ENCODE results near the gene MRC2. TPM values are rescaled to one million over a fixed set of nuclear protein-coding genes. Genes with fewer than 3 reads are reported as not detected.

MRC2 gene
- polyA plus RNA-seq, 2 of the 4 experiments (the other 2 are of a cell fraction), result 20.2 to 57.3 TPM

GRCh38 chr17:62672957-62673356 is 45.5 kb downstream of the MRC2 start:
- Histone ChIP-seq H3K4me2 (no peak overlapping the region), H3K4me1 (peaks cover 6% of the 10 kb centered on the region; the same call in 1 of the 3 replicates), H3K4me3 (no peak overlapping the region), H3K9me3 (no peaks in the 10 kb centered on the region), H3K27ac (no peak overlapping the region)
- FAIRE-seq (no peak), DNase-seq (ENCODE audit: low read depth in 1 of 2, low spot score in 1 of 2) (no peak), ATAC-seq (no peak)
- POLR2A ChIA-PET, result interaction anchor here (1.2 kb wide), 2 partner anchors 733 to 806 kb away, joined by 3 read pairs; no protein-coding TSS in a partner anchor
- 91% methylated on average over 4 of the region's 4 CpGs for WGBS (ENCODE audit: missing lambda C conversion rate)
- CTCF ChIA-PET, result interaction anchor here (0.6 to 13.1 kb wide), 51 partner anchors 9 to 939 kb away, joined by 3 to 178 read pairs (median 4); partner anchors contain the start of gene TANC2
- TF ChIP-seq MAZ (IDR thresholded peaks at IDR 0.05; ENCODE audit: borderline replicate concordance, low read depth, low read length) (no peak), NFE2L2 (conservative IDR thresholded peaks at IDR 0.05; ENCODE audit: low read length) (no peak), POLR2AphosphoS2 (conservative IDR thresholded peaks at IDR 0.05; ENCODE audit: low read length) (no peak), CBX2 (IDR thresholded peaks at IDR 0.05; ENCODE audit: borderline replicate concordance, low read depth) (no peak), CHD2 (IDR thresholded peaks at IDR 0.05; ENCODE audit: low read length, partially characterized antibody) (no peak), GATA3 (IDR thresholded peaks at IDR 0.05; ENCODE audit: borderline replicate concordance) (no peak), MYC (IDR thresholded peaks at IDR 0.05; ENCODE audit: borderline replicate concordance, low read length) (no peak), ESRRA (IDR thresholded peaks at IDR 0.05; ENCODE audit: borderline replicate concordance, low read length) (no peak), REST (IDR thresholded peaks at IDR 0.05) (no peak), BHLHE40 (IDR thresholded peaks at IDR 0.05; ENCODE audit: low read depth, low read length) (no peak), RARB (CRISPR knock-in tag; IDR thresholded peaks at IDR 0.05) (no peak), HDAC2 (IDR thresholded peaks at IDR 0.05) (no peak), MAFK (IDR thresholded peaks at IDR 0.05; ENCODE audit: partially characterized antibody) (no peak)
- TF ChIP-seq, protein P1, sequence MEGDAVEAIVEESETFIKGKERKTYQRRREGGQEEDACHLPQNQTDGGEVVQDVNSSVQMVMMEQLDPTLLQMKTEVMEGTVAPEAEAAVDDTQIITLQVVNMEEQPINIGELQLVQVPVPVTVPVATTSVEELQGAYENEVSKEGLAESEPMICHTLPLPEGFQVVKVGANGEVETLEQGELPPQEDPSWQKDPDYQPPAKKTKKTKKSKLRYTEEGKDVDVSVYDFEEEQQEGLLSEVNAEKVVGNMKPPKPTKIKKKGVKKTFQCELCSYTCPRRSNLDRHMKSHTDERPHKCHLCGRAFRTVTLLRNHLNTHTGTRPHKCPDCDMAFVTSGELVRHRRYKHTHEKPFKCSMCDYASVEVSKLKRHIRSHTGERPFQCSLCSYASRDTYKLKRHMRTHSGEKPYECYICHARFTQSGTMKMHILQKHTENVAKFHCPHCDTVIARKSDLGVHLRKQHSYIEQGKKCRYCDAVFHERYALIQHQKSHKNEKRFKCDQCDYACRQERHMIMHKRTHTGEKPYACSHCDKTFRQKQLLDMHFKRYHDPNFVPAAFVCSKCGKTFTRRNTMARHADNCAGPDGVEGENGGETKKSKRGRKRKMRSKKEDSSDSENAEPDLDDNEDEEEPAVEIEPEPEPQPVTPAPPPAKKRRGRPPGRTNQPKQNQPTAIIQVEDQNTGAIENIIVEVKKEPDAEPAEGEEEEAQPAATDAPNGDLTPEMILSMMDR (IDR thresholded peaks at IDR 0.05), result no peak

- H3K9me3 ChIP-seq, result no peaks in the 10 kb centered on the region
- FAIRE-seq (no peak), ATAC-seq (no peak), DNase-seq (ENCODE audit: low read depth in 1 of 2, low spot score in 1 of 2) (no peak)
- ChIA-PET POLR2A (no interaction called here), CTCF (interaction anchor here (0.6 to 13.1 kb wide), 27 partner anchors 8 to 948 kb away, joined by 3 to 178 read pairs (median 4); partner anchors contain the start of gene TANC2)
- H3K4me1 ChIP-seq, result peaks cover 6% of the 10 kb centered on the region; the same call in 1 of the 3 replicates
- H3K27ac ChIP-seq, result no peak overlapping the region
- no peak overlapping the region for H3K4me2 ChIP-seq
- 91% methylated on average over 19 of the region's 20 CpGs for WGBS (ENCODE audit: missing lambda C conversion rate)
- H3K4me3 ChIP-seq, result no peak overlapping the region
- TF ChIP-seq, protein P2, sequence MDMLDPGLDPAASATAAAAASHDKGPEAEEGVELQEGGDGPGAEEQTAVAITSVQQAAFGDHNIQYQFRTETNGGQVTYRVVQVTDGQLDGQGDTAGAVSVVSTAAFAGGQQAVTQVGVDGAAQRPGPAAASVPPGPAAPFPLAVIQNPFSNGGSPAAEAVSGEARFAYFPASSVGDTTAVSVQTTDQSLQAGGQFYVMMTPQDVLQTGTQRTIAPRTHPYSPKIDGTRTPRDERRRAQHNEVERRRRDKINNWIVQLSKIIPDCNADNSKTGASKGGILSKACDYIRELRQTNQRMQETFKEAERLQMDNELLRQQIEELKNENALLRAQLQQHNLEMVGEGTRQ (IDR thresholded peaks at IDR 0.05), result no peak
- TF ChIP-seq CEBPB (IDR thresholded peaks at IDR 0.05) (no peak), CHD4 (IDR thresholded peaks at IDR 0.05; ENCODE audit: borderline replicate concordance) (no peak), KDM1A (IDR thresholded peaks at IDR 0.05; ENCODE audit: low read depth) (no peak), HOXA7 (CRISPR knock-in tag; IDR thresholded peaks at IDR 0.05) (no peak), HOXB5 (CRISPR knock-in tag; IDR thresholded peaks at IDR 0.05) (no peak), HDAC2 (IDR thresholded peaks at IDR 0.05) (no peak), KDM5A (IDR thresholded peaks at IDR 0.05) (no peak), HOXB13 (CRISPR knock-in tag; IDR thresholded peaks at IDR 0.05; ENCODE audit: low read depth) (no peak), CBX8 (IDR thresholded peaks at IDR 0.05) (no peak), TFCP2L1 (CRISPR knock-in tag; IDR thresholded peaks at IDR 0.05) (no peak), MAFK (IDR thresholded peaks at IDR 0.05; ENCODE audit: partially characterized antibody) (no peak), FOXS1 (CRISPR knock-in tag; IDR thresholded peaks at IDR 0.05) (no peak)
- TF ChIP-seq, protein P3, sequence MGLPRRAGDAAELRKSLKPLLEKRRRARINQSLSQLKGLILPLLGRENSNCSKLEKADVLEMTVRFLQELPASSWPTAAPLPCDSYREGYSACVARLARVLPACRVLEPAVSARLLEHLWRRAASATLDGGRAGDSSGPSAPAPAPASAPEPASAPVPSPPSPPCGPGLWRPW (IDR thresholded peaks at IDR 0.05), result no peak
- TF ChIP-seq, protein P4, sequence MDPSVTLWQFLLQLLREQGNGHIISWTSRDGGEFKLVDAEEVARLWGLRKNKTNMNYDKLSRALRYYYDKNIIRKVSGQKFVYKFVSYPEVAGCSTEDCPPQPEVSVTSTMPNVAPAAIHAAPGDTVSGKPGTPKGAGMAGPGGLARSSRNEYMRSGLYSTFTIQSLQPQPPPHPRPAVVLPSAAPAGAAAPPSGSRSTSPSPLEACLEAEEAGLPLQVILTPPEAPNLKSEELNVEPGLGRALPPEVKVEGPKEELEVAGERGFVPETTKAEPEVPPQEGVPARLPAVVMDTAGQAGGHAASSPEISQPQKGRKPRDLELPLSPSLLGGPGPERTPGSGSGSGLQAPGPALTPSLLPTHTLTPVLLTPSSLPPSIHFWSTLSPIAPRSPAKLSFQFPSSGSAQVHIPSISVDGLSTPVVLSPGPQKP (IDR thresholded peaks at IDR 0.05; ENCODE audit: low read depth, low read length), result no peak
- TF ChIP-seq, protein P1 (IDR thresholded peaks at IDR 0.05), result no peak
Measured at GRCh38 chr17:62673614-62674362, 46.3 kb downstream of the MRC2 start.

Data from A549 (cell line).